SK-N-SH (cell line): ENCODE measurements around the gene HIPK2.

Experiments
- CHD2 ChIP-seq: fragments of 150-350 bp; IDR thresholded peaks from 2 replicates; pipeline ENCODE4 v1.6.1; 2018; ENCODE audit warnings: low read length; ENCODE audit not compliant: partially characterized antibody
- CTCF ChIP-seq: fragments of 200-600 bp; sonication (generic); IDR thresholded peaks from 2 replicates; pipeline ENCODE4 v1.6.1; 2017; ENCODE audit warnings: antibody characterized with exemption, mild to moderate bottlenecking, moderate library complexity
- EP300 ChIP-seq, 2 experiments: IDR thresholded peaks; 2 replicates each; pipeline versions ENCODE4 v1.4.0 to v1.6.1; 2012; ENCODE audit warnings: borderline replicate concordance in 1 of 2, low read depth in 1 of 2, low read length in 1 of 2
- FOSL2 ChIP-seq: IDR thresholded peaks from 2 replicates; pipeline ENCODE4 v1.4.0; 2012; ENCODE audit warnings: low read depth, mild to moderate bottlenecking, moderate library complexity, borderline replicate concordance
- GABPA ChIP-seq: IDR thresholded peaks from 2 replicates; pipeline ENCODE4 v1.4.0; 2012; ENCODE audit warnings: low read depth, mild to moderate bottlenecking
- GATA2 ChIP-seq: sonication (generic); formaldehyde crosslinking; IDR thresholded peaks from 2 replicates; pipeline ENCODE4 v1.5.0; 2020; ENCODE audit warnings: mild to moderate bottlenecking, missing genetic modification reagents
- POLR2AphosphoS5 ChIP-seq: IDR thresholded peaks from 2 replicates; pipeline ENCODE4 v1.6.1; 2012; ENCODE audit warnings: low read depth, low read length
- RCOR1 ChIP-seq: fragments of 150-350 bp; IDR thresholded peaks from 2 replicates; pipeline ENCODE4 v1.6.1; 2017; ENCODE audit warnings: antibody characterized with exemption, low read length
- SMC3 ChIP-seq: IDR thresholded peaks from 2 replicates; pipeline ENCODE4 v1.6.1; 2012; ENCODE audit warnings: low read depth, low read length, improper control_type of control experiment
- TAF1 ChIP-seq: IDR thresholded peaks from 2 replicates; pipeline ENCODE4 v1.6.1; 2012; ENCODE audit warnings: low read depth, mild to moderate bottlenecking, low read length, moderate library complexity, borderline replicate concordance

DNA sequence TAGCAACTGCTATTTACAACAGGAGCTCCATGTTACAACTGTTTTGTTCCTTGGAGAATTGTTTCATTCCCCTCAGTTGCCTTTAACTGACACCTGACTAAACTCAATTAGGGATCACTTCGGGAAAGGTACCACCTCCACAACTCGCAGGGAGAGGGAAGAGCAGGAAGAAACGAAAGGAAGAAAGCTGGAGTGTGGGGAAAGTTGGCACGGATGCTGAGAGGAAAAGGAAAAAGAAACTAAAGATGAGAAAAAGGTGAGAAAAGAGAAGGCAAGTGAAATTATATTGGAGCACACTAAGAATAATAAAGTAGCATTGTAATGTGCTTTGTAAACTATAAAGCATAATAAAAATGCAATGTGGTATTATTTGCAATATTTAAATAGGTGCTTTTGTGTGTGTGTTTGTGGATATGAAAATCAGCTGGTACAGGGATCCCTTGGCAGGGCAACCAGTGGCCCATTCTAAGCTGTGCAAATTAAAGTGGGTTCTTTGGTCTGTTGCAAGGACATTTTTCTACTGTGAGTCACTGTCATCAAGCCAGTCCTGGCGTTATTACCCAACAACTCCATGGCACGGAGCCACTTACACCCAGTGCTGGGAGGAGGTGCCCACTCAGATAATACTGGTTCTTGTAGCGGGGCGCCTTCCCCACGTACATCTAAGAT, 45.9 kb downstream of the HIPK2 start:
- no peak for TF ChIP-seq TAF1
- no peak for TF ChIP-seq SMC3
- TF ChIP-seq CTCF: no peak
- no peak; the same call in 1 of the 2 replicates for TF ChIP-seq GATA2 (CRISPR knock-in tag)
- peak; percentile 85 for TF ChIP-seq FOSL2
- peak; percentile 47; the same call in 1 of the 2 replicates for TF ChIP-seq POLR2AphosphoS5
- TF ChIP-seq RCOR1: no peak
- no peak for TF ChIP-seq GABPA
- peak in 1 of 2 experiments; percentile 77; a peak in 2 of 4 replicates for TF ChIP-seq EP300 (IDR thresholded peaks at IDR 0.05; ENCODE audit: borderline replicate concordance in 1 of 2, low read depth in 1 of 2, low read length in 1 of 2)
- TF ChIP-seq CHD2: no peak
